Neural cell (in vitro differentiated cells): Measurements from ENCODE around the gene STARD9. TPM values are rescaled to one million over a fixed set of nuclear protein-coding genes. Genes with fewer than 3 reads are reported as not detected.

Experiments used
- H2AFZ ChIP-seq: fragments of 200-600, 300-800 bp; sonication (generic), shearing (Covaris generic); 2 replicates; pipeline ENCODE4 v1.6.0; 2014; ENCODE audit warnings: low read depth, mild to moderate bottlenecking, antibody characterized with exemption, low read length, moderate library complexity
- H3F3A ChIP-seq: fragments of 200-600 bp; shearing (Covaris generic); 2 replicates; pipeline ENCODE4 v1.6.1; 2016; ENCODE audit warnings: mild to moderate bottlenecking, moderate library complexity, mixed read lengths, antibody characterized with exemption, low read length; ENCODE audit not compliant: insufficient read depth, poor library complexity, severe bottlenecking
- H3K27ac ChIP-seq: fragments of 200-600, 300-800 bp; sonication (generic), shearing (Covaris generic); 2 replicates; pipeline ENCODE4 v1.5.1; 2014; ENCODE audit warnings: mild to moderate bottlenecking, low read length, moderate library complexity
- H3K27me3 ChIP-seq: fragments of 300-800, 200-600 bp; sonication (generic), shearing (Covaris generic); 2 replicates; pipeline ENCODE4 v1.6.0; 2014; ENCODE audit warnings: mild to moderate bottlenecking, low read depth, low read length, moderate library complexity; ENCODE audit not compliant: insufficient read depth
- H3K36me3 ChIP-seq: fragments of 300-800, 200-600 bp; sonication (generic), shearing (Covaris generic); 2 replicates; pipeline ENCODE4 v1.5.1; 2014; ENCODE audit warnings: mild to moderate bottlenecking, antibody characterized with exemption, low read length, moderate library complexity; ENCODE audit not compliant: insufficient read depth
- H3K4me2 ChIP-seq: fragments of 300-800, 200-600 bp; sonication (generic), shearing (Covaris generic); 2 replicates; pipeline ENCODE4 v1.6.0; 2014; ENCODE audit warnings: mild to moderate bottlenecking, low read length
- H3K4me3 ChIP-seq: fragments of 300-800, 200-600 bp; sonication (generic), shearing (Covaris generic); 2 replicates; pipeline ENCODE4 v1.5.1; 2014; ENCODE audit warnings: mild to moderate bottlenecking, low read length, moderate library complexity
- H3K79me2 ChIP-seq: fragments of 200-600 bp; shearing (Covaris generic); replicated peaks from 2 replicates; pipeline ENCODE4 v1.6.0; 2014; ENCODE audit warnings: mild to moderate bottlenecking, low read length, moderate library complexity; ENCODE audit not compliant: insufficient read depth
- H3K9ac ChIP-seq: fragments of 300-800, 200-600 bp; sonication (generic), shearing (Covaris generic); 2 replicates; pipeline ENCODE4 v1.6.1; 2016; ENCODE audit warnings: mild to moderate bottlenecking, low read length, mixed read lengths
- H3K9me2 ChIP-seq: fragments of 200-600 bp; shearing (Covaris generic); 2 replicates; pipeline ENCODE4 v1.6.1; 2016; ENCODE audit warnings: mild to moderate bottlenecking, low read length, mixed read lengths; ENCODE audit not compliant: insufficient read depth
- H3K9me3 ChIP-seq: fragments of 200-600, 300-800 bp; sonication (generic), shearing (Covaris generic); 2 replicates; pipeline ENCODE4 v1.6.1; 2016; ENCODE audit warnings: mild to moderate bottlenecking, mixed run types, low read length, moderate library complexity, mixed read lengths
- H4K20me1 ChIP-seq: fragments of 200-600 bp; shearing (Covaris generic); 2 replicates; pipeline ENCODE4 v1.6.1; 2016; ENCODE audit warnings: mild to moderate bottlenecking, mixed run types; ENCODE audit not compliant: insufficient read depth
- EP300 ChIP-seq: fragments of 450-650 bp; conservative IDR thresholded peaks from 2 replicates; pipeline ENCODE4 v1.6.1; 2014; ENCODE audit warnings: antibody characterized with exemption, mild to moderate bottlenecking, moderate library complexity; ENCODE audit not compliant: poor library complexity, severe bottlenecking
- EZH2 ChIP-seq: fragments of 200-600, 300-800 bp; shearing (Covaris generic), sonication (generic); IDR thresholded peaks from 2 replicates; pipeline ENCODE4 v1.6.1; 2014; ENCODE audit warnings: antibody characterized with exemption, low read length, borderline replicate concordance, mild to moderate bottlenecking; ENCODE audit not compliant: insufficient read depth, poor library complexity, severe bottlenecking
- MXI1 ChIP-seq: fragments of 450-650 bp; conservative IDR thresholded peaks from 2 replicates; pipeline ENCODE4 v1.6.1; 2014; ENCODE audit warnings: antibody characterized with exemption, mild to moderate bottlenecking; ENCODE audit not compliant: poor library complexity, severe bottlenecking
- POLR2AphosphoS5 ChIP-seq: IDR thresholded peaks from 2 replicates; pipeline ENCODE4 v1.6.1; 2012
- RAD21 ChIP-seq: fragments of 450-650 bp; conservative IDR thresholded peaks from 2 replicates; pipeline ENCODE4 v1.6.1; 2014; ENCODE audit warnings: antibody characterized with exemption, mild to moderate bottlenecking, moderate library complexity
- SMC3 ChIP-seq: fragments of 450-650 bp; conservative IDR thresholded peaks from 2 replicates; pipeline ENCODE4 v1.6.1; 2014; ENCODE audit warnings: antibody characterized with exemption, mild to moderate bottlenecking, moderate library complexity; ENCODE audit not compliant: poor library complexity
- TAF1 ChIP-seq: IDR thresholded peaks from 2 replicates; pipeline ENCODE4 v1.6.1; 2012; ENCODE audit warnings: low read depth
- polyA plus RNA-seq: library from polyadenylated mRNA; depleted of rRNA; stranded (reverse); fragments of >200 nt; gene quantifications from 2 replicates; pipeline ENCODE4 v1.2.3, GENCODE V29; 2014
- TF ChIP-seq, protein P1 (sequence below): fragments of 450-650 bp; IDR thresholded peaks from 2 replicates; pipeline ENCODE4 v1.5.1; 2014; ENCODE audit warnings: antibody characterized with exemption, mild to moderate bottlenecking, moderate library complexity; ENCODE audit not compliant: poor library complexity, severe bottlenecking
- TF ChIP-seq, protein P2 (sequence below): IDR thresholded peaks from 2 replicates; pipeline ENCODE4 v1.6.1; 2012; ENCODE audit warnings: borderline replicate concordance

STARD9 gene
- polyA plus RNA-seq, 1 donor from 2014 or later = 6.4 TPM

DNA sequence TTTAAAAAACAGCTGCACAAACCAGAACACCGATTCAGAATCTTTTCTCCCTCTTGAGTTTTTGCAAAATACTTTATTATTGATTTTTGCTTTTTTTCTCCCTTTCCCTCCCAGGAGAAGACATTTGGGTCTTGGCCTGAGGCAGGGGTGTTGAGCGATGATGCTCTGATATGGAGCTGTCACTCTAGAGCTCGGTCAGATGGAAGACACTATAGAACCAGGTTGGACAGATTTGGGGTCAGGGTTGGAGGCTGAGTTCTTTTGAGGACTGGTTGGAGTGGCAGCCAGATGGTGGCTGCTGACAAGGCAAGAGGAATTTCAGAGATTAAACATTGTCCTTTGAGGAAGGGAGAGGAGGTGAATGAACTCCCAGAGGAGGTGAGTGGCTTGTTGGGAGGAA, 144.7 kb downstream of the STARD9 start:
- H2AFZ ChIP-seq = no peak overlapping the region
- no peaks in the 10 kb centered on the region for H3K9me2 ChIP-seq
- H3F3A ChIP-seq = no peaks in the 10 kb centered on the region
- H3K4me3 ChIP-seq = no peak overlapping the region
- H3K9ac ChIP-seq = no peak overlapping the region
- no peaks in the 10 kb centered on the region for H3K79me2 ChIP-seq
- peaks cover 5% of the 10 kb centered on the region for H3K36me3 ChIP-seq
- H3K27me3 ChIP-seq = no peaks in the 10 kb centered on the region
- TF ChIP-seq SMC3 (no peak), POLR2AphosphoS5 (no peak), EZH2 (no peak), TAF1 (no peak), RAD21 (no peak), EP300 (no peak), MXI1 (no peak)
- TF ChIP-seq, protein P1, sequence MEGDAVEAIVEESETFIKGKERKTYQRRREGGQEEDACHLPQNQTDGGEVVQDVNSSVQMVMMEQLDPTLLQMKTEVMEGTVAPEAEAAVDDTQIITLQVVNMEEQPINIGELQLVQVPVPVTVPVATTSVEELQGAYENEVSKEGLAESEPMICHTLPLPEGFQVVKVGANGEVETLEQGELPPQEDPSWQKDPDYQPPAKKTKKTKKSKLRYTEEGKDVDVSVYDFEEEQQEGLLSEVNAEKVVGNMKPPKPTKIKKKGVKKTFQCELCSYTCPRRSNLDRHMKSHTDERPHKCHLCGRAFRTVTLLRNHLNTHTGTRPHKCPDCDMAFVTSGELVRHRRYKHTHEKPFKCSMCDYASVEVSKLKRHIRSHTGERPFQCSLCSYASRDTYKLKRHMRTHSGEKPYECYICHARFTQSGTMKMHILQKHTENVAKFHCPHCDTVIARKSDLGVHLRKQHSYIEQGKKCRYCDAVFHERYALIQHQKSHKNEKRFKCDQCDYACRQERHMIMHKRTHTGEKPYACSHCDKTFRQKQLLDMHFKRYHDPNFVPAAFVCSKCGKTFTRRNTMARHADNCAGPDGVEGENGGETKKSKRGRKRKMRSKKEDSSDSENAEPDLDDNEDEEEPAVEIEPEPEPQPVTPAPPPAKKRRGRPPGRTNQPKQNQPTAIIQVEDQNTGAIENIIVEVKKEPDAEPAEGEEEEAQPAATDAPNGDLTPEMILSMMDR = no peak
- TF ChIP-seq, protein P2, sequence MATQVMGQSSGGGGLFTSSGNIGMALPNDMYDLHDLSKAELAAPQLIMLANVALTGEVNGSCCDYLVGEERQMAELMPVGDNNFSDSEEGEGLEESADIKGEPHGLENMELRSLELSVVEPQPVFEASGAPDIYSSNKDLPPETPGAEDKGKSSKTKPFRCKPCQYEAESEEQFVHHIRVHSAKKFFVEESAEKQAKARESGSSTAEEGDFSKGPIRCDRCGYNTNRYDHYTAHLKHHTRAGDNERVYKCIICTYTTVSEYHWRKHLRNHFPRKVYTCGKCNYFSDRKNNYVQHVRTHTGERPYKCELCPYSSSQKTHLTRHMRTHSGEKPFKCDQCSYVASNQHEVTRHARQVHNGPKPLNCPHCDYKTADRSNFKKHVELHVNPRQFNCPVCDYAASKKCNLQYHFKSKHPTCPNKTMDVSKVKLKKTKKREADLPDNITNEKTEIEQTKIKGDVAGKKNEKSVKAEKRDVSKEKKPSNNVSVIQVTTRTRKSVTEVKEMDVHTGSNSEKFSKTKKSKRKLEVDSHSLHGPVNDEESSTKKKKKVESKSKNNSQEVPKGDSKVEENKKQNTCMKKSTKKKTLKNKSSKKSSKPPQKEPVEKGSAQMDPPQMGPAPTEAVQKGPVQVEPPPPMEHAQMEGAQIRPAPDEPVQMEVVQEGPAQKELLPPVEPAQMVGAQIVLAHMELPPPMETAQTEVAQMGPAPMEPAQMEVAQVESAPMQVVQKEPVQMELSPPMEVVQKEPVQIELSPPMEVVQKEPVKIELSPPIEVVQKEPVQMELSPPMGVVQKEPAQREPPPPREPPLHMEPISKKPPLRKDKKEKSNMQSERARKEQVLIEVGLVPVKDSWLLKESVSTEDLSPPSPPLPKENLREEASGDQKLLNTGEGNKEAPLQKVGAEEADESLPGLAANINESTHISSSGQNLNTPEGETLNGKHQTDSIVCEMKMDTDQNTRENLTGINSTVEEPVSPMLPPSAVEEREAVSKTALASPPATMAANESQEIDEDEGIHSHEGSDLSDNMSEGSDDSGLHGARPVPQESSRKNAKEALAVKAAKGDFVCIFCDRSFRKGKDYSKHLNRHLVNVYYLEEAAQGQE = no peak
- H3K4me2 ChIP-seq = no peak overlapping the region
- H4K20me1 ChIP-seq = no peaks in the 10 kb centered on the region
- no peaks in the 10 kb centered on the region for H3K9me3 ChIP-seq
- H3K27ac ChIP-seq = no peak overlapping the region

DNA sequence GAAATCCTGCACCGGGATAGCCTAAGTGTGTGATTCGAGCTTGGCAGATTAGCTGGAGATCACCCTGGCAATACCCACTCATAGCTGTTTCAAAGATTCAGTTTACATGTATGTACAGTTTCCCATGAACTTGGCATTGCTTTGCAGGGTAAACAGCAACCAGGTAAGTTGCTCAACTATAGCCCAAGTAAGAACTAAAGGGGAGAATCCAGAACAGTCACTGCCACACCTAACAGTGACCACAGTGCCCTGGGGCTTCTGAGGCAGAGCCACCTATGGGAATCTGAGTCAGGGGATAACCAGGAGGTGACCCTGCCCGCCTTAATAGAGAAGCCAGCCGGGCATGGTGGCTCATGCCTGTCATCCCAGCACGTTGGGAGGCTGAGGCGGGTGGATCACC, 145.6 kb downstream of the STARD9 start:
- H4K20me1 ChIP-seq = no peaks in the 10 kb centered on the region
- H3K79me2 ChIP-seq = no peaks in the 10 kb centered on the region
- H3K27ac ChIP-seq = no peak overlapping the region
- H3K9ac ChIP-seq = no peak overlapping the region
- no peaks in the 10 kb centered on the region for H3K9me2 ChIP-seq
- no peaks in the 10 kb centered on the region for H3K9me3 ChIP-seq
- no peak overlapping the region for H3K4me2 ChIP-seq
- H3K4me3 ChIP-seq = no peak overlapping the region
- no peaks in the 10 kb centered on the region for H3K27me3 ChIP-seq
- no peaks in the 10 kb centered on the region for H3F3A ChIP-seq
- peaks cover 5% of the 10 kb centered on the region for H3K36me3 ChIP-seq
- no peak overlapping the region for H2AFZ ChIP-seq
- TF ChIP-seq, protein P1 = no peak
- no peak for TF ChIP-seq EP300
- TF ChIP-seq POLR2AphosphoS5 = no peak
- TF ChIP-seq TAF1 = no peak
- TF ChIP-seq RAD21 = no peak
- TF ChIP-seq MXI1 = no peak
- TF ChIP-seq SMC3 = no peak
- TF ChIP-seq, protein P2 = no peak
- no peak for TF ChIP-seq EZH2
